Bronchus fibroblast of lung (primary cell): ENCODE measurements around the gene AMER2. TPM values are rescaled to one million over a fixed set of nuclear protein-coding genes. Genes with fewer than 3 reads are reported as not detected.

Source experiments
- total RNA-seq: library from RNA; depleted of rRNA; stranded (reverse); fragments of >200 nt; gene quantifications from 2 replicates; pipeline ENCODE4 v1.2.3, GENCODE V29; 2015

Gene AMER2, protein sequence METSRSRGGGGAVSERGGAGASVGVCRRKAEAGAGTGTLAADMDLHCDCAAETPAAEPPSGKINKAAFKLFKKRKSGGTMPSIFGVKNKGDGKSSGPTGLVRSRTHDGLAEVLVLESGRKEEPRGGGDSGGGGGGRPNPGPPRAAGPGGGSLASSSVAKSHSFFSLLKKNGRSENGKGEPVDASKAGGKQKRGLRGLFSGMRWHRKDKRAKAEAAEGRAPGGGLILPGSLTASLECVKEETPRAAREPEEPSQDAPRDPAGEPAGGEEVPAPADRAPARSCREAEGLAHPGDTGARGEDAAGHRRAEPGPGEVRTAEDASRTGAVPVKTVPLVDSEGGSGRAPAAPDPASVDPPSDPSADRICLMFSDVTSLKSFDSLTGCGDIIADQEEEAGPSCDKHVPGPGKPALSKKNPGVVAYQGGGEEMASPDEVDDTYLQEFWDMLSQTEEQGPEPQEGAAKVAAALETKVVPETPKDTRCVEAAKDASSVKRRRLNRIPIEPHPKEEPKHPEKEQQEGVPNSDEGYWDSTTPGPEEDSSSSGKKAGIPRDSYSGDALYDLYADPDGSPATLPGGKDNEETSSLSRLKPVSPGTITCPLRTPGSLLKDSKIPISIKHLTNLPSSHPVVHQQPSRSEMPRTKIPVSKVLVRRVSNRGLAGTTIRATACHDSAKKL
- not detected in 2 replicates for total RNA-seq

DNA sequence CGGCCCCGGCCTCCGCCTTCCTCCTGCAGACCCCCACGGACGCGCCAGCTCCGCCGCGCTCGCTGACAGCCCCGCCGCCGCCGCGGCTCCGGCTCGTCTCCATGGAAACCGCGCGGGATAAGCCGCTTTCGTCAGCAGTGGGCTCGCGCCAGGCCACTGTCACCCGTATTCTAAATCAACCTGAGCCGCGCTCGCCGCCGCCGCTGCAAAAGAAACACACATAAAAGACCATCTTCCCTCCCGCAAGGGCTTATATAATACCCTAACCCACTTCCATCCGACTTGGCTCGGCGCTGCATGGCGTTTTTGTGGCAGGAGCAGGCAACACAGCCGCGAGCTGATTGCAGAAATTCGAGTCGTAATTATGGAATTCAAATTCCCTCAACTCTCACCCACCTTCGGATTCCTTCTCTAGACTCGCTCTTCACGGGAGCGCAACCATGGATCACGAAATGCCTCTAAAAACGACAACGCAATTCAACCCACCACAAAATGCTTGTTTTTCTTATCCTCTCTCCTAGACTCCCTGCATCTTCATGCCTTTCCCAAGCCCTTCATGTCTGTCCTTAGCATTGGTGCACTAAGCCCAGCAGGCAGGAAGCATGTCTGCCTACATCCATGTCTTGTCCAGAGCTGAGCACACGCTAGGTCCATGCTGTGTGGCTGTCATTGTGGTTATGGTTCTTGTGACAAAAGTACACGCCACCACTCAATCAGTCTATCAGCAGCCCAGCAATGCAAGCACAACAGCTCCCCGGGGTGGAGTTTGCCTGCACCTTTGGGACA, at the start of gene AMER2:
Gene AMER2, minus strand, starts transcription at position 772 of the 786 bp plus-strand sequence. Its CDS starts 669 bp downstream, at position 103.

Other genes starting within 250 kb of the AMER2 start
- gene PABPC3, start 76.2 kb downstream of the AMER2 start, total RNA-seq = under 0.01 TPM in 1 of 2 replicates, not detected in the other
- 17.2 and 19.7 TPM in 2 replicates for gene MTMR6, start 115.2 kb upstream of the AMER2 start, total RNA-seq
- gene NUP58, start 129.3 kb upstream of the AMER2 start, total RNA-seq = 35.5 and 39.2 TPM in 2 replicates
- gene ATP8A2, start 199.7 kb upstream of the AMER2 start, total RNA-seq = 0.45 and 0.50 TPM in 2 replicates